Hepatic stellate cell (primary cell): ENCODE results near the gene TRIM59.

Experiments used
- DNase-seq: peaks from one replicate; pipeline ENCODE4 v3.0.0; 2011; ENCODE audit warnings: low spot score

The TRIM59 gene, protein sequence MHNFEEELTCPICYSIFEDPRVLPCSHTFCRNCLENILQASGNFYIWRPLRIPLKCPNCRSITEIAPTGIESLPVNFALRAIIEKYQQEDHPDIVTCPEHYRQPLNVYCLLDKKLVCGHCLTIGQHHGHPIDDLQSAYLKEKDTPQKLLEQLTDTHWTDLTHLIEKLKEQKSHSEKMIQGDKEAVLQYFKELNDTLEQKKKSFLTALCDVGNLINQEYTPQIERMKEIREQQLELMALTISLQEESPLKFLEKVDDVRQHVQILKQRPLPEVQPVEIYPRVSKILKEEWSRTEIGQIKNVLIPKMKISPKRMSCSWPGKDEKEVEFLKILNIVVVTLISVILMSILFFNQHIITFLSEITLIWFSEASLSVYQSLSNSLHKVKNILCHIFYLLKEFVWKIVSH

GRCh38 chr3:160449636-160450598 is at the start of gene TRIM59:
TRIM59 (minus strand) TSS chr3:160449786; CDS start chr3:160439183, 10,603 bp downstream.
- DNase-seq, result peak; percentile 97

DNA sequence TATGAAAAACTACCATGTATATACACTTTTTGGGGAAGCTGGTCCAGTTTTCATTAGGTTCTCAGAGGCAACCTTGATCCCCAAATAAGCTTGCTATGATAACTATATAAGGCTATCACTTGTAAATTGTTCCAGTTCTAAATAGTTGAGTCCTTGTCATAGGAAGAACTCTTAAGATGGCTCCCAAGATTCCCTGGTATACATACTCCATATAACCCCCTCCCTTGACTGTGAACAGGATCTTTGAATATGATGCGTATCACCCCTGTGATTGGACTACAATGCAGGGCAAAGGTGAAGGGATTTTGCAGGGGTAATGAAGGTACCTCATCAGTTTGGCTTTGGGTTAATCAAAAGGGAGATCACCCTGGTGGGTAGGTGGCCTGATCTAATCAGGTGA is 48.6 kb upstream of the TRIM59 start:
- DNase-seq, result no peak

DNA sequence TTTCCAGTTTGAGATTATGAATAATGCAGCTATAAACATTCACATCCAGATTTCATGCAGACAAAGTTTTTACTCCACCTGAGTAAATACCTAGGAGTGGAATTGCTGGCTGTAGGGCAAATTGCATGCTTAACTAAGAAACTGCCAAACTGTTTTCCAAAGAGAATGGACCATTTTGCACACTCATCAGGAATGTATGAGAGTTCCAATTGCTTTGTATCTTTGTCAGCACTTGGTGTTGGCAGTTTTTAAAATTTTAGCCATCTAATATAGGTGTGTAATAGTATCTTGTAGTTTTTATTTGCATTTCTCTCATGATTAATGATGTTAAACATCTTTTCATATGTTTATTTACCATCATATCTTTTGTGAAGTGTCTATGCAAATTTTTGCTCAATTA is 40.6 kb upstream of the TRIM59 start:
- DNase-seq, result no peak

DNA sequence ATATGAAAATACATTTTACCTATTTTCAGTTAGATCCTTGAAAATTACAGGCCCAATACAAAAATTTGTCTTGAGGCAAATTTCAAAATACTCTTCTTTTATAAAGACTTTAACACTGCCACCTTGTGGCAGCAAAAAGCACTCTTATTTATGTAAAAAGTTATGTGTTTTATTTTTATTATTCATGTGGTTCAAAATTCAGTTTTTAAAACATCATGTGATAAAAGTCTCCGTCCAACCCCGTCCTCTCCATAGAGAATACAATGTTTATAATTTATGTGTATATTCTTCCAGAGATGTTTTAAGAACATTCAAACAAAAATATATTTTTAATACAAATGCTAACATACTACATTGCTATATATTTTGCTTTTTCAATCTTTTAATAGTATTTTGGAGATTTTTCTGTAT is 36.9 kb upstream of the TRIM59 start:
- DNase-seq, result no peak

- DNase-seq, result no peak
Observed at GRCh38 chr3:160482796-160483195, 33.2 kb upstream of the TRIM59 start.

GRCh38 chr3:160481856-160482255 is 32.3 kb upstream of the TRIM59 start:
- no peak for DNase-seq

- DNase-seq, result no peak
Observed at GRCh38 chr3:160480931-160481330, 31.3 kb upstream of the TRIM59 start.

DNA sequence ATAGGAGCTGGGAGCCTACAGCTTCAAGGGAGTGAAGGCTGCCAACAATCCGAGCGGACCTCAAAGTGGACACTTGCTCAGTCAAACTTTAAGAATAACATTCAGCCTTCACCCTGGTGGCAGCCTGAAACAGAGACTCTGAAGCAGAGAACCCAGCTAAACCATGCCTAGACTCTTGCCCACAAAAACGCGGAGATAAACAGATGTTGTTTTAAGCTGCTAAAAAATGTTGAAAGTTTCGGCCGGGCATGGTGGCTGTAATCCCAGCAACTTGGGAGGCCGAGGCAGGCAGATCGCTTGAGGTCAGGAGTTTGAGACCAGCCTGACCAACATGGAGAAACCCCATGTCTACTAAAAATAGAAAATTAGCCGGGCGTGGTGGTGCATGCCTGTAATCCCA is 29.8 kb upstream of the TRIM59 start:
- no peak for DNase-seq

DNA sequence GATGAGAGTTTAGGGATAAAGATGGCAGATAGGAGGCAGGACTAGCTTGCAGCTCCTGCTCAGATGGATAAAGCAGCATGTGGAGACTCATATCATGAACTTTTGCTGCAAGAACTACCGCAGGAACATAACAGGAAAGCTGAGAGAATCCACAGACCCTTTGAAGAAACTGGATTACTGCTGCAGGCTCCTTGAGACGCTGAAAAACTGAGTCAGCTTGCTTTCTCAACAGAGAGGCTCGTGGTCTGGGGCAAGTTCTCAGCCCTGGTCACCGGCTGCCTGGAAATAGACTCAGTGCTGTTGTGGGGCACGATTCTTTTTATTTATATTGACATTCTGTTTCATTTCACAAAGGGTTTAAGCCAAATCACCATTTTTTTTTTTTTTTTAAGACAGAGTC is 28.8 kb upstream of the TRIM59 start:
- no peak for DNase-seq

GRCh38 chr3:160477750-160478149 is 28.2 kb upstream of the TRIM59 start:
- DNase-seq, result no peak

- no peak for DNase-seq
Observed at GRCh38 chr3:160475884-160476283, 26.3 kb upstream of the TRIM59 start.

GRCh38 chr3:160475153-160475552 is 25.6 kb upstream of the TRIM59 start:
- no peak for DNase-seq

- no peak for DNase-seq
Observed at GRCh38 chr3:160474416-160474838, 24.8 kb upstream of the TRIM59 start.

DNA sequence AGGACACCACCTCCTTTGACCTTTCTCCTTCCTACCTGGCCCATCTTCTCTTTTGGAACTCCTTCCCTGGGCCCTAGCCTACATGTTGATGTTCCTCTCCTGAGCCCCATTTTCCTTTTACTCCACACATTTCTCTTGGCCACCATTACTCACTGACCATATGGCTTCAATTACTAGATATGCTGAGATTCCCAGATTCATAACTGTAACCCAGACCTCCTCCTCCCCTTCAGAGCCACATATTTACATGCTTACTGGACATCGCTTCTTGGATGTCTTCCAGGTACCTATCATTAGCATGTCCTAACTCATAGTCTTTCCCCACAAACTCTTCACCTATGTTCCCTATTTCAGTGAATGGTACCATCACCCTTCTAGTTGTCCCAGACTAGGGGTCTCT is 24.4 kb upstream of the TRIM59 start:
- peak; percentile 74 for DNase-seq

DNA sequence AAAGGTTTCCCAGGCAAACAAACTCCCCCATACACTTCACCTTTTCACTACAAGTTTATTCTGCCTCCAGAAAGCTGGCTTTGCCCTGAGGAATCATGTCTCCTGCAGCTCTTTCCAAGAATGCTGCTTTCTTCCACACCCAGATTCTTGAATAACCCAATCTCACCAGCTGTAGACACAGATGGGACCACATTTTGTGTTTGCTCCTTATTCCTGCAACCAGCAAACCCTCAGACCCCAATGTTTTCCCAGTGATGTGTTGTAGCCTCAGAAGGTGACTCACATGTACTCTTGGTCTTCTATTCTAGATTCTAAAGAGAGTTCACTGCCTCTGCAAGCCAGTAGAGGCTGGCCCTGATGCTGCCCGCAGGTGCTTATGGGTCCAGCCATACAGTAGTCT is 23.6 kb upstream of the TRIM59 start:
- DNase-seq, result peak; percentile 63

- DNase-seq, result no peak
Observed at GRCh38 chr3:160472344-160472743, 22.8 kb upstream of the TRIM59 start.

DNA sequence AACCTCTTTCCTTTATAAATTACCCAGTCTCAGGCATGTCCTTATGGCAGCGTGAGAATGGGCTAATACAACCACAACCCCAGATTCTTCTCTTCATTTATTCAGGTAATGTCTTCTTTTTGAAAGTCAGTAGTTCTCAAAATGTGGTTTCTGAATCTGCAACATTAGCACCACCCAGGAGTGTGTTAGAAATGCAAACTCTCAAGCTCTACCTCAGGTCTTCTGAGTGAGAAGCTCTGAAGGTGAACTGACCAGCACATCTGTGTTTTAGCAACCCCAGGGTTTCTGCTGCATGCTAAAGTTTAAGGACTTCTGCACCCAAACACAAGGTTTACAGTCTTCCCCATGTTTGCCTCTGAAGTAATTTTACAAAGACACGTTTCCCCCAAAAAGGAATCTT is 22.3 kb upstream of the TRIM59 start:
- DNase-seq, result no peak

- DNase-seq, result no peak
Observed at GRCh38 chr3:160470181-160470580, 20.6 kb upstream of the TRIM59 start.

GRCh38 chr3:160464971-160465370 is 15.4 kb upstream of the TRIM59 start:
- DNase-seq, result no peak

- no peak for DNase-seq
Observed at GRCh38 chr3:160464321-160464720, 14.7 kb upstream of the TRIM59 start.

DNA sequence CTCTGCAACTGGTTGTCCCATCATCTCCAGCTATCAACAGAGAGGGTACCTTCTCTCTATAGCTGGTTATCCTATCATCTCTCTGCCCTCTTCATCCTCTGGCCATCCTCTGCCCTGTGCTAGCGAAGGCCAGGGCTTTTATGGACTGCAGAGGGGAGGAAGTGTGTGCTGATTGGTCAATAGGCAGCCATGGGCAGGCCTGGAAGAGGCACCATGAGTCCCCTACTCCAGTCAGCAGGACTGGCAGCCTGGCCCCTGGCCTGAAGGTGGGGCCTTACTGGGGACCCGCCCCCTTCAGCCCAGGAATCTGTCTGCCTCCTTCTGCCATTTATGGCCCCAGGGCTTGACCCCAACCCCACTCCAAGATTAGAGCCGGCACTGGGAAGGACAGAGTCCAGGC is 10.4 kb upstream of the TRIM59 start:
- DNase-seq, result no peak

DNA sequence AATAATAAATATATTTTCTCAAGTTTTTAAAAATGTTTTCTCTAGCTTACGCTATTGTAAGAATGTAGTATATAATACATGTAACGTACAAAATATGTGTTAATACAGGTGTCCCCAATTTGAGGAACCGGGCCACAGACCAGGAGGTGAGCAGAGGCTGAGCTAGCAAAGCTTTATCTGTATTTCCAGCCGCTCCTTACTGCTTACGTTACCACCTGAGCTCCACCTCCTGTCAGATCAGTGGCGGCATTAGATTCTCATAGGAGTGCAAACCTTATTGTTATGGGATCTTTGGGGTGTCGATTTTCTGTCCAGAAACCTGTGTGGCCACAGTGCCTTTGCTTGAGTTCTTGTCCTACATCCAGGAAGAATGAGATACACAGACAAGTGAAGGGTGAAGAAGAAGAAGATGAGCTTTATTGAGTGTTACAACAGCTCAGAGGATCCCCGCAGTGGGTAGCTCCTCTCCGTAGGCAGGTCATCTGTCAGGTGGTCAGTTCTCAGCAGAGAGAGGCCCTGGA is 9.9 kb upstream of the TRIM59 start:
- DNase-seq, result no peak

GRCh38 chr3:160458151-160458550 is 8.6 kb upstream of the TRIM59 start:
- DNase-seq, result no peak
